GM13977 (cell line): ENCODE data around the gene DYRK2.

Experiments
- DNase-seq: peaks from one replicate; pipeline ENCODE4 v3.0.0; 2012; ENCODE audit warnings: low spot score
- in situ Hi-C: fragments of 300-500 bp; cut with MboI; formaldehyde crosslinking; loops from one replicate; pipeline ENCODE4 v1.12.0; 2022; ENCODE audit warnings: low sequenced_read_pairs, low pct_unique_long_range_greater_than_20kb, mixed read lengths, inconsistent platforms; ENCODE audit not compliant: unreplicated experiment
- TF ChIP-seq, protein P1 (sequence below): IDR thresholded peaks from 2 replicates; pipeline ENCODE4 v1.5.1; 2012; ENCODE audit warnings: mild to moderate bottlenecking, control low read depth; ENCODE audit not compliant: insufficient read depth; ENCODE audit errors: extremely low read depth, missing control alignments

The DYRK2 gene

GRCh38 chr12:67681941-67682620, 33.5 kb downstream of the DYRK2 start:
- in situ Hi-C loops = no loop called here
- TF ChIP-seq, protein P1, sequence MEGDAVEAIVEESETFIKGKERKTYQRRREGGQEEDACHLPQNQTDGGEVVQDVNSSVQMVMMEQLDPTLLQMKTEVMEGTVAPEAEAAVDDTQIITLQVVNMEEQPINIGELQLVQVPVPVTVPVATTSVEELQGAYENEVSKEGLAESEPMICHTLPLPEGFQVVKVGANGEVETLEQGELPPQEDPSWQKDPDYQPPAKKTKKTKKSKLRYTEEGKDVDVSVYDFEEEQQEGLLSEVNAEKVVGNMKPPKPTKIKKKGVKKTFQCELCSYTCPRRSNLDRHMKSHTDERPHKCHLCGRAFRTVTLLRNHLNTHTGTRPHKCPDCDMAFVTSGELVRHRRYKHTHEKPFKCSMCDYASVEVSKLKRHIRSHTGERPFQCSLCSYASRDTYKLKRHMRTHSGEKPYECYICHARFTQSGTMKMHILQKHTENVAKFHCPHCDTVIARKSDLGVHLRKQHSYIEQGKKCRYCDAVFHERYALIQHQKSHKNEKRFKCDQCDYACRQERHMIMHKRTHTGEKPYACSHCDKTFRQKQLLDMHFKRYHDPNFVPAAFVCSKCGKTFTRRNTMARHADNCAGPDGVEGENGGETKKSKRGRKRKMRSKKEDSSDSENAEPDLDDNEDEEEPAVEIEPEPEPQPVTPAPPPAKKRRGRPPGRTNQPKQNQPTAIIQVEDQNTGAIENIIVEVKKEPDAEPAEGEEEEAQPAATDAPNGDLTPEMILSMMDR = no peak
- no peak for DNase-seq

DNA sequence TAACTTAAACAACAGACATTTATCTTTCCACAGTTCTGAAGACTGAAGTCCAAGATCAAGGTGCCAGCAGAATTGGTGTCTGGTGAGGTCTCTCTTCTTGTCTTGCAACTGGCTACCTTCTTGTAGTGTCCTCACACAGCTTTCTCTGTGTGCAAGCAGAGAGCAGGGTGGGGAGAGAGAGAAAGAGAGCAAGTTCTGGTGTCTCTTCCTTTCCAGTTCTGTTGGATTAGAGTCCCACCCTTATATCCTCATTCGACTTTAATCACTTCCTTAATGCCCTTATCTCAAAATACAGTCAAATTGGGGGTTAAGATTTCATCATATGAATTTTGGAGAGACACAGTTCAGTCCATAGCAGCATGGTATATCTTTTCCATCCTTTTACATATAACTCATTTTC, 40.8 kb downstream of the DYRK2 start:
- no peak for DNase-seq
- TF ChIP-seq, protein P1 = no peak
- in situ Hi-C loops = no loop called here

DNA sequence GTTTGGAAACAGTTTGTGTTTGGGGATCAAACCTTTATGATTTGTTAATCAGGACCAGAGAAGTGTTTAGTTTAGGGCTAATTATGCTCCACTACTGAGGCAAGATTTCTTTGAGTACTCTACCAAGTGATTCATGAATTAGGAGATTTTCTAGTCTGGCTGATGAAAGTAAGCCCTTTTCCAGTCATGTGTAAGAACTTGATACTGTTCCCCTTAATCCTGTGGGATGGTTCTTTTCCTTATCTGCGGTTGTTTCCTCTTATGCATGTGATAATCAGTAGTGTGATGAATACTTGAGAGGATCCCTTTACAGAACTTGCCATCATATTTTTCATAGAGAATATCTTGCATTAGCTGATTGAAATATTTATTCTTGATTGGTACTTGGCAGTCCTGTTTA, 42.1 kb downstream of the DYRK2 start:
- no peak for DNase-seq
- in situ Hi-C loops = no loop called here
- TF ChIP-seq, protein P1 = no peak

DNA sequence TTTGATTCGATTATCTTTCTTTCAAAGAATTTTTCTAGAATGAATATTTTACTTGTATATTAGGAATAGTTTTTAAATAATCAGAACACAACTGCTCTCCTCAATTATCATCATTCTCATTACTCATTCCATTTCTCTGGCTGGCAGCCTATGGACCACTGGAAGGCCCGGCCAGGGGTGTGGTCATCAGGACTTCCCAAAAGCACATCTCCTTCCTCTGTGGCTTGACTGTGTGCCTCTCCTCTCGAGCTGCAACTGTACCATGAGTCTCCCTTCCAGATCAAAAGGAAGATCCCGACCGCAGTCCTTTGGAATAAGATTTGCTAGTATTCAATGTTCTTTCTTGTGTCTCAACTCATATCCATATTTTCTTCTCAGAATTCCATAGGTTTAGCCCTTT, 42.7 kb downstream of the DYRK2 start:
- DNase-seq = no peak
- in situ Hi-C loops = no loop called here
- TF ChIP-seq, protein P1 = no peak

GRCh38 chr12:67692135-67692534, 43.6 kb downstream of the DYRK2 start:
- in situ Hi-C loops = no loop called here
- TF ChIP-seq, protein P1 = no peak
- no peak for DNase-seq

GRCh38 chr12:67692966-67693365, 44.4 kb downstream of the DYRK2 start:
- TF ChIP-seq, protein P1 = no peak
- in situ Hi-C loops = no loop called here
- no peak for DNase-seq
